Measurements from ENCODE around the gene SKP1. TPM values are rescaled to one million over a fixed set of nuclear protein-coding genes. Genes with fewer than 3 reads are reported as not detected.
A peak's percentile ranks its signal among the peaks of the same experiment; 100 is the strongest.

The SKP1 gene
- total RNA-seq, 1 donor from 2014 or later, result 399 TPM

DNA sequence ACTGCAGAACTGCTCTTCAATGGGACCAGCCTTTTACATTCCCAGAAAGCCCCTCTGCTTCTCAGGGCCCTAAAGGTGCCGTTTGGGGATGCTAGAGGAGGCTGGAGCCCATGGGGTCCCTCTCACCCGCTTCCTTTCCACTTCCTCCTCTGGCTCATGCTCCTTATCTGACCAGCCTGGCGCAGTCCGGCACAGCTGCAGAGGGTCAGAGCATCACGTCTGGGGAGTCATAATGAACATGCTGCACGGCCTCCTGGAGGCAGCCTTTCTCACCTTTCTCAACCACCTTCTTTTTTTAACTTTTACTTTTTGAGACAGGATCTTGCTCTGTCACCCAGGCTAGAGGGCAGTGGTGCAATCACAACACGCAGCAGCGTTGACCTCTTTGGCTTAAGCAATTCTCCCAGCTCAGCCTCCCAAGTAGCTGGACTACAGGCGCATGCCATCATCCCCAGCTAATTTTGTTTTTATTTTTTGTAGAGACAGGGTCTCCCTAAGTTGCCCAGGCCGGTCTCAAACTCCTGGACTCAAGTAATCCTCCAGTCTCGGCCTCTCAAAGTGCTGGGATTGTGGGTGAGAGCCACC lies 77.4 kb downstream of the SKP1 start:
- DNase-seq (ENCODE audit: low read depth) (no peak), FAIRE-seq (no peak)
- H3K4me1 ChIP-seq (ENCODE audit: insufficient read depth, low read length), result peaks cover 14% of the 10 kb centered on the region
- H3K4me2 ChIP-seq (ENCODE audit: low read length), result no peak overlapping the region
- H3K9me3 ChIP-seq (ENCODE audit: insufficient read depth, low read depth, low read length), result no peaks in the 10 kb centered on the region
- H3K4me1 Mint-ChIP-seq (ENCODE audit: low read depth, unreplicated experiment), result peaks cover 12% of the 10 kb centered on the region
- no peak overlapping the region for H3K4me3 Mint-ChIP-seq (ENCODE audit: unreplicated experiment)
- H3K36me3 Mint-ChIP-seq (ENCODE audit: low read depth, unreplicated experiment), result no peaks in the 10 kb centered on the region
- no peak overlapping the region for H2AFZ ChIP-seq (ENCODE audit: low read depth, low read length)
- peaks cover 3% of the 10 kb centered on the region for H3K9me3 Mint-ChIP-seq (ENCODE audit: unreplicated experiment)
- no peak overlapping the region for H3K27ac ChIP-seq (ENCODE audit: low read depth, low read length)
- H3K27me3 ChIP-seq (ENCODE audit: insufficient read depth, low read length), result no peaks in the 10 kb centered on the region
- H3K79me2 ChIP-seq (ENCODE audit: insufficient read depth, low read length), result no peaks in the 10 kb centered on the region
- no peaks in the 10 kb centered on the region for H3K36me3 ChIP-seq (ENCODE audit: insufficient read depth, low read length)
- no peak overlapping the region for H3K4me3 ChIP-seq (ENCODE audit: insufficient read depth, low read depth, low read length)
- H3K9ac ChIP-seq (ENCODE audit: low read length), result no peak overlapping the region
- TF ChIP-seq CTCF (IDR thresholded peaks at IDR 0.05; ENCODE audit: insufficient read depth, low read depth, low read length) (no peak), EZH2 (IDR thresholded peaks at IDR 0.05; ENCODE audit: insufficient read depth, low read length) (no peak)
- no peak overlapping the region for H3K27ac Mint-ChIP-seq (ENCODE audit: unreplicated experiment)
- no peaks in the 10 kb centered on the region for H4K20me1 ChIP-seq (ENCODE audit: insufficient read depth, low read length)
- peaks cover 14% of the 10 kb centered on the region for H3K27me3 Mint-ChIP-seq (ENCODE audit: low read depth, unreplicated experiment)

Small RNA genes lying within 50 kb of the gene (microRNA-seq; reads per million reads assigned to microRNA genes)
- 3.0 reads per million, percentile 6 among the genes with 10 or more reads in this experiment for gene MIR3661

Other genes with a start within 250 kb of the SKP1 start
- 88.8 and 91.1 TPM in 2 replicates for gene C5orf15, start 208.3 kb downstream of the SKP1 start, total RNA-seq
- gene VDAC1, start 172.0 kb downstream of the SKP1 start, total RNA-seq, result 354 and 364 TPM in 2 replicates
- 2.6 TPM in 2 replicates for gene TCF7, start 62.3 kb downstream of the SKP1 start, total RNA-seq
- 172 and 180 TPM in 2 replicates for gene PPP2CA, start 49.1 kb upstream of the SKP1 start, total RNA-seq
- 4.0 and 5.7 TPM in 2 replicates for gene CDKL3, start 190.2 kb upstream of the SKP1 start, total RNA-seq
- gene UBE2B, start 194.6 kb upstream of the SKP1 start, total RNA-seq, result 97.1 and 97.8 TPM in 2 replicates
- gene CDKN2AIPNL, start 234.9 kb upstream of the SKP1 start, total RNA-seq, result 22.1 and 22.8 TPM in 2 replicates